Measurements from ENCODE around the gene TULP4.
A peak's percentile ranks its signal among the peaks of the same experiment; 100 is the strongest.

The TULP4 gene

DNA sequence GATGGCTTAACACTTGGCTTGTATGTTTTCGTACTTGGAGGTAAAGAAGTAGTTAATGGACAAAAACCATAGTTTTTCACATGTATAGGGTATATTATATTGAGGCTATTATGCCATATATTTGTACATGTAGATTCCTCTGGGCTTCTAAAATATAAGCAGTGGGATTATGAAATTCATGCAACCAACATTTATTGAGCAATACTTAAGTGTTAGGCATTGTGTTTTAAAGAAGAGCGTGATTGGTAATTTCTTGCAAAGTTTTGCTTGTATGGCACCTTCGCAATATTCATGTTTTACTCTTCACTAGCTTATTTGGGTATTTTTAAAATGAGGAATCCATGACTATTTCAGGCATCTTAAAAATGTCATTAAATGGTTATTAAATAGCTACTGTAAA, 2.5 kb downstream of the TULP4 start:
- no peak overlapping the region for H3K27ac ChIP-seq
- ChIA-PET CTCF (no interaction called here), POLR2A (ENCODE audit: low non-redundant PET) (no interaction called here)
- TF ChIP-seq, protein P1, sequence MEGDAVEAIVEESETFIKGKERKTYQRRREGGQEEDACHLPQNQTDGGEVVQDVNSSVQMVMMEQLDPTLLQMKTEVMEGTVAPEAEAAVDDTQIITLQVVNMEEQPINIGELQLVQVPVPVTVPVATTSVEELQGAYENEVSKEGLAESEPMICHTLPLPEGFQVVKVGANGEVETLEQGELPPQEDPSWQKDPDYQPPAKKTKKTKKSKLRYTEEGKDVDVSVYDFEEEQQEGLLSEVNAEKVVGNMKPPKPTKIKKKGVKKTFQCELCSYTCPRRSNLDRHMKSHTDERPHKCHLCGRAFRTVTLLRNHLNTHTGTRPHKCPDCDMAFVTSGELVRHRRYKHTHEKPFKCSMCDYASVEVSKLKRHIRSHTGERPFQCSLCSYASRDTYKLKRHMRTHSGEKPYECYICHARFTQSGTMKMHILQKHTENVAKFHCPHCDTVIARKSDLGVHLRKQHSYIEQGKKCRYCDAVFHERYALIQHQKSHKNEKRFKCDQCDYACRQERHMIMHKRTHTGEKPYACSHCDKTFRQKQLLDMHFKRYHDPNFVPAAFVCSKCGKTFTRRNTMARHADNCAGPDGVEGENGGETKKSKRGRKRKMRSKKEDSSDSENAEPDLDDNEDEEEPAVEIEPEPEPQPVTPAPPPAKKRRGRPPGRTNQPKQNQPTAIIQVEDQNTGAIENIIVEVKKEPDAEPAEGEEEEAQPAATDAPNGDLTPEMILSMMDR (conservative IDR thresholded peaks at IDR 0.05; ENCODE audit: low read depth) = no peak
- DNase-seq (ENCODE audit: low spot score) = no peak

DNA sequence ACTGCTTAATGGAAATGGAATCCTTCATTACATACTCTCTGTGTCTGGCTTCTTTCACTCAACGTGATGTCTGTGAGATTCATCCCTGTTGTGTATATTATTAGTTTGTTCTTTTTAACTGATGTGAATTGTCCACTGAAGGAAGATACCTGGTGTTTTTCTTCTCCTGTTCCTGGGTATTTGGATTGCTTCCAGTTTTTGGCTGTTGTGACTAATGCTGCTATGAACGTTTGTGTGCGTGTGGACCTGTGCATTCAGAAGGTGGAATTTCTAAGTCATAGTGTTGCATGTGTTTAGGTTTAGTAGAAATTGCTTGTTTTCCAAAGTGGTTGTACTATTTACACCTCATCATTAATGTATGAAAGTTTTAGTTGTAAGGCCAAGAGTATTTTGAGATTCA, 3.8 kb downstream of the TULP4 start:
- TF ChIP-seq, protein P1 (conservative IDR thresholded peaks at IDR 0.05; ENCODE audit: low read depth) = no peak
- POLR2A ChIA-PET (ENCODE audit: low non-redundant PET) = no interaction called here
- no peak overlapping the region for H3K27ac ChIP-seq
- DNase-seq (ENCODE audit: low spot score) = peak; percentile 34
- CTCF ChIA-PET = no interaction called here

- TF ChIP-seq, protein P1 (conservative IDR thresholded peaks at IDR 0.05; ENCODE audit: low read depth) = no peak
- ChIA-PET CTCF (interaction anchor here (0.7 kb wide), 1 partner anchor 62 kb away, joined by 4 read pairs; no protein-coding TSS in a partner anchor), POLR2A (ENCODE audit: low non-redundant PET) (no interaction called here)
- no peak overlapping the region for H3K27ac ChIP-seq
- peak; percentile 9 for DNase-seq (ENCODE audit: low spot score)
These were observed 9.7 kb downstream of the TULP4 start for GRCh38 chr6:158321960-158322359.

DNA sequence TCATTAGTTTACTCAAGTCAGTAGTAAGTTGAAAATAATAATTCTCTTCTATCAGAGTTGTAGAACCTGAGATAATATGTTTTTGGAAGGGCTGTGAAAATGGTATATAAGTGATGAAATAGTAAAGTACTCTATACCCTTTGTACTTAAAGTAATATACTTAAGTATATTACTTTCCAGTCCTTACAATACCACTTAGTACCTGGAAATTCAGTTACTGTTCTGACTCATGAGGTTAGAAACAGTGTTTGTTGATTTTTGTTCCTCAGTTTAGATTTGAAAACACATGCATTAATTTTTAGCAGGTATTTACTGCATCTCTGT, 10.1 kb downstream of the TULP4 start:
- no peak for DNase-seq (ENCODE audit: low spot score)
- H3K27ac ChIP-seq = no peak overlapping the region
- TF ChIP-seq, protein P1 (conservative IDR thresholded peaks at IDR 0.05; ENCODE audit: low read depth) = no peak
- CTCF ChIA-PET = interaction anchor here (0.7 kb wide), 1 partner anchor 62 kb away, joined by 4 read pairs; no protein-coding TSS in a partner anchor
- POLR2A ChIA-PET (ENCODE audit: low non-redundant PET) = no interaction called here

GRCh38 chr6:158322724-158323560, 10.7 kb downstream of the TULP4 start:
- ChIA-PET CTCF (no interaction called here), POLR2A (ENCODE audit: low non-redundant PET) (no interaction called here)
- H3K27ac ChIP-seq = peak overlapping the region; percentile 43; the same call in 1 of the 2 replicates
- peak; percentile 80 for DNase-seq (ENCODE audit: low spot score)
- TF ChIP-seq, protein P1 (conservative IDR thresholded peaks at IDR 0.05; ENCODE audit: low read depth) = no peak

- CTCF ChIA-PET = interaction anchor here (0.6 kb wide), 1 partner anchor 516 kb away, joined by 4 read pairs; no protein-coding TSS in a partner anchor
- DNase-seq (ENCODE audit: low spot score) = no peak
- TF ChIP-seq, protein P1 (conservative IDR thresholded peaks at IDR 0.05; ENCODE audit: low read depth) = no peak
- H3K27ac ChIP-seq = no peak overlapping the region
- POLR2A ChIA-PET (ENCODE audit: low non-redundant PET) = no interaction called here
These were observed 11.3 kb downstream of the TULP4 start for GRCh38 chr6:158323561-158323958.
